ENCODE measurements around the gene DAPK1. TPM values are rescaled to one million over a fixed set of nuclear protein-coding genes. Genes with fewer than 3 reads are reported as not detected.

The DAPK1 gene
- total and polyA plus RNA-seq, 10 of the 15 experiments (the other 5 are each of a cell fraction or from before 2014, with no cell fraction given): 8.2 to 94.7 (median 51.6) TPM

GRCh38 chr9:87564111-87564510, 66.4 kb downstream of the DAPK1 start (continued):
- no peak for TF ChIP-seq ZBTB4 (CRISPR knock-in tag; IDR thresholded peaks at IDR 0.05)
- TF ChIP-seq FOXM1 (IDR thresholded peaks at IDR 0.05; ENCODE audit: low read depth, low read length): peak; percentile 48; the same call in 1 of the 2 replicates
- no peak for TF ChIP-seq FOS (IDR thresholded peaks at IDR 0.05; ENCODE audit: borderline replicate concordance, extremely low read depth, insufficient read length)
- no peak for TF ChIP-seq NFYA (IDR thresholded peaks at IDR 0.05; ENCODE audit: borderline replicate concordance, low read depth, low read length)
- no peak for TF ChIP-seq MTA2 (IDR thresholded peaks at IDR 0.05; ENCODE audit: low read depth)
- no peak for TF ChIP-seq TAF1 (IDR thresholded peaks at IDR 0.05; ENCODE audit: borderline replicate concordance, low read depth, low read length)
- TF ChIP-seq CBX5 (IDR thresholded peaks at IDR 0.05; ENCODE audit: low read depth): no peak
- TF ChIP-seq NRF1 (conservative IDR thresholded peaks at IDR 0.05; ENCODE audit: low read depth, low read length): no peak
- TF ChIP-seq PKNOX1 (IDR thresholded peaks at IDR 0.05): no peak
- no peak for TF ChIP-seq MEF2A (IDR thresholded peaks at IDR 0.05; ENCODE audit: insufficient read depth, low read depth, low read length)
- TF ChIP-seq SIX5 (IDR thresholded peaks at IDR 0.05; ENCODE audit: low read depth, low read length, severe bottlenecking): no peak
- peak; percentile 61 for TF ChIP-seq RUNX3 (IDR thresholded peaks at IDR 0.05; ENCODE audit: low read length)
- no peak for TF ChIP-seq KAT2A (conservative IDR thresholded peaks at IDR 0.05; ENCODE audit: control insufficient read depth, low read depth, low read length)
- TF ChIP-seq TBL1XR1 (IDR thresholded peaks at IDR 0.05; ENCODE audit: low read depth, low read length): no peak
- peak; percentile 71 for TF ChIP-seq JUNB (IDR thresholded peaks at IDR 0.05)
- TF ChIP-seq IRF3 (IDR thresholded peaks at IDR 0.05): no peak
- no peak for TF ChIP-seq BACH1 (IDR thresholded peaks at IDR 0.05; ENCODE audit: borderline replicate concordance)
- TF ChIP-seq TCF7 (IDR thresholded peaks at IDR 0.05; ENCODE audit: borderline replicate concordance): no peak
- TF ChIP-seq SP1 (IDR thresholded peaks at IDR 0.05; ENCODE audit: low read depth, low read length): no peak
